Activated T-cell treated with anti-CD3 and anti-CD28 coated beads, Interleukin-2, amount 50 U/mL, for 24 hours (primary cell): Measurements from ENCODE around the gene GIMD1.

ENCODE experiments used
- DNase-seq: peaks from one replicate; pipeline ENCODE4 v3.0.0-alpha.2; 2020
- H3K27ac Mint-ChIP-seq: 2 replicates; pipeline ENCODE4 v1.8.0; 2020; ENCODE audit warnings: mild to moderate bottlenecking, mixed read lengths
- H3K27me3 Mint-ChIP-seq: 2 replicates; pipeline ENCODE4 v1.8.0; 2020; ENCODE audit warnings: mixed read lengths
- H3K36me3 Mint-ChIP-seq: 2 replicates; pipeline ENCODE4 v1.8.0; 2020; ENCODE audit warnings: low read depth, mixed read lengths
- H3K4me1 Mint-ChIP-seq: 2 replicates; pipeline ENCODE4 v1.8.0; 2020; ENCODE audit warnings: low read depth, mixed read lengths
- H3K4me3 Mint-ChIP-seq: 2 replicates; pipeline ENCODE4 v1.8.0; 2020; ENCODE audit warnings: mild to moderate bottlenecking, moderate library complexity, mixed read lengths
- H3K9me3 Mint-ChIP-seq: 2 replicates; pipeline ENCODE4 v1.8.0; 2020; ENCODE audit warnings: mixed read lengths

Gene GIMD1

GRCh38 chr4:106366026-106366425, 2.6 kb downstream of the GIMD1 start:
- no peaks in the 10 kb centered on the region for H3K36me3 Mint-ChIP-seq
- no peaks in the 10 kb centered on the region for H3K4me1 Mint-ChIP-seq
- no peaks in the 10 kb centered on the region for H3K9me3 Mint-ChIP-seq
- H3K27ac Mint-ChIP-seq, result no peak overlapping the region
- no peak overlapping the region for H3K4me3 Mint-ChIP-seq
- peaks cover 16% of the 10 kb centered on the region for H3K27me3 Mint-ChIP-seq
- no peak for DNase-seq

- peaks cover 15% of the 10 kb centered on the region for H3K27me3 Mint-ChIP-seq
- no peaks in the 10 kb centered on the region for H3K4me1 Mint-ChIP-seq
- H3K27ac Mint-ChIP-seq, result no peak overlapping the region
- no peaks in the 10 kb centered on the region for H3K9me3 Mint-ChIP-seq
- H3K4me3 Mint-ChIP-seq, result no peak overlapping the region
- no peak for DNase-seq
- no peaks in the 10 kb centered on the region for H3K36me3 Mint-ChIP-seq
Observed at GRCh38 chr4:106365613-106366012, 3.0 kb downstream of the GIMD1 start.

GRCh38 chr4:106364282-106364681, 4.3 kb downstream of the GIMD1 start:
- peaks cover 10% of the 10 kb centered on the region for H3K27me3 Mint-ChIP-seq
- no peaks in the 10 kb centered on the region for H3K9me3 Mint-ChIP-seq
- DNase-seq, result no peak
- H3K4me3 Mint-ChIP-seq, result no peak overlapping the region
- H3K27ac Mint-ChIP-seq, result no peak overlapping the region
- no peaks in the 10 kb centered on the region for H3K4me1 Mint-ChIP-seq
- H3K36me3 Mint-ChIP-seq, result no peaks in the 10 kb centered on the region

- peaks cover 6% of the 10 kb centered on the region for H3K27me3 Mint-ChIP-seq
- H3K36me3 Mint-ChIP-seq, result no peaks in the 10 kb centered on the region
- H3K27ac Mint-ChIP-seq, result no peak overlapping the region
- no peaks in the 10 kb centered on the region for H3K9me3 Mint-ChIP-seq
- no peak overlapping the region for H3K4me3 Mint-ChIP-seq
- no peaks in the 10 kb centered on the region for H3K4me1 Mint-ChIP-seq
- no peak for DNase-seq
Observed at GRCh38 chr4:106362086-106362825, 6.3 kb downstream of the GIMD1 start.

GRCh38 chr4:106358899-106359298, 9.7 kb downstream of the GIMD1 start:
- Mint-ChIP-seq H3K27me3 (no peaks in the 10 kb centered on the region), H3K27ac (no peak overlapping the region), H3K4me3 (no peak overlapping the region), H3K4me1 (peaks cover 2% of the 10 kb centered on the region), H3K36me3 (no peaks in the 10 kb centered on the region), H3K9me3 (no peaks in the 10 kb centered on the region)
- no peak for DNase-seq

- H3K4me3 Mint-ChIP-seq, result no peak overlapping the region
- no peaks in the 10 kb centered on the region for H3K9me3 Mint-ChIP-seq
- no peak overlapping the region for H3K27ac Mint-ChIP-seq
- H3K4me1 Mint-ChIP-seq, result peaks cover 2% of the 10 kb centered on the region
- no peaks in the 10 kb centered on the region for H3K27me3 Mint-ChIP-seq
- no peak for DNase-seq
- peaks cover 26% of the 10 kb centered on the region for H3K36me3 Mint-ChIP-seq
Observed at GRCh38 chr4:106355193-106355592, 13.4 kb downstream of the GIMD1 start.

GRCh38 chr4:106353786-106354185, 14.8 kb downstream of the GIMD1 start:
- H3K36me3 Mint-ChIP-seq, result peaks cover 38% of the 10 kb centered on the region
- no peaks in the 10 kb centered on the region for H3K27me3 Mint-ChIP-seq
- H3K27ac Mint-ChIP-seq, result no peak overlapping the region
- no peak for DNase-seq
- peaks cover 2% of the 10 kb centered on the region for H3K4me1 Mint-ChIP-seq
- H3K9me3 Mint-ChIP-seq, result no peaks in the 10 kb centered on the region
- H3K4me3 Mint-ChIP-seq, result no peak overlapping the region

GRCh38 chr4:106351016-106351415, 17.6 kb downstream of the GIMD1 start:
- Mint-ChIP-seq H3K36me3 (peaks cover 61% of the 10 kb centered on the region), H3K4me3 (no peak overlapping the region), H3K27ac (no peak overlapping the region), H3K4me1 (no peaks in the 10 kb centered on the region), H3K9me3 (no peaks in the 10 kb centered on the region), H3K27me3 (no peaks in the 10 kb centered on the region)
- DNase-seq, result no peak

- H3K36me3 Mint-ChIP-seq, result peaks cover 81% of the 10 kb centered on the region
- H3K27me3 Mint-ChIP-seq, result no peaks in the 10 kb centered on the region
- H3K4me3 Mint-ChIP-seq, result no peak overlapping the region
- peaks cover 26% of the 10 kb centered on the region for H3K4me1 Mint-ChIP-seq
- H3K27ac Mint-ChIP-seq, result no peak overlapping the region
- H3K9me3 Mint-ChIP-seq, result no peaks in the 10 kb centered on the region
- no peak for DNase-seq
Observed at GRCh38 chr4:106347167-106347566, 21.4 kb downstream of the GIMD1 start.

- H3K9me3 Mint-ChIP-seq, result peaks cover 2% of the 10 kb centered on the region
- no peak for DNase-seq
- H3K36me3 Mint-ChIP-seq, result peaks cover 84% of the 10 kb centered on the region
- H3K27ac Mint-ChIP-seq, result no peak overlapping the region
- no peaks in the 10 kb centered on the region for H3K27me3 Mint-ChIP-seq
- H3K4me1 Mint-ChIP-seq, result peaks cover 50% of the 10 kb centered on the region
- no peak overlapping the region for H3K4me3 Mint-ChIP-seq
Observed at GRCh38 chr4:106344647-106344970, 24.0 kb downstream of the GIMD1 start.

GRCh38 chr4:106343865-106344646, 24.5 kb downstream of the GIMD1 start:
- peaks cover 55% of the 10 kb centered on the region for H3K4me1 Mint-ChIP-seq
- H3K4me3 Mint-ChIP-seq, result no peak overlapping the region
- no peak overlapping the region for H3K27ac Mint-ChIP-seq
- no peaks in the 10 kb centered on the region for H3K27me3 Mint-ChIP-seq
- H3K9me3 Mint-ChIP-seq, result peaks cover 5% of the 10 kb centered on the region
- H3K36me3 Mint-ChIP-seq, result peaks cover 85% of the 10 kb centered on the region
- DNase-seq, result no peak

GRCh38 chr4:106340774-106341173, 27.8 kb downstream of the GIMD1 start:
- Mint-ChIP-seq H3K4me3 (no peak overlapping the region), H3K36me3 (peaks cover 91% of the 10 kb centered on the region), H3K27ac (no peak overlapping the region)

GRCh38 chr4:106339431-106339830, 29.1 kb downstream of the GIMD1 start:
- DNase-seq, result no peak
- H3K4me3 Mint-ChIP-seq, result no peak overlapping the region
- H3K27ac Mint-ChIP-seq, result no peak overlapping the region
- H3K27me3 Mint-ChIP-seq, result no peaks in the 10 kb centered on the region
- peaks cover 60% of the 10 kb centered on the region for H3K4me1 Mint-ChIP-seq
- peaks cover 96% of the 10 kb centered on the region for H3K36me3 Mint-ChIP-seq
- H3K9me3 Mint-ChIP-seq, result peaks cover 21% of the 10 kb centered on the region

More at GRCh38 chr4:106340774-106341173, 27.8 kb downstream of the GIMD1 start:
- peaks cover 67% of the 10 kb centered on the region for H3K4me1 Mint-ChIP-seq
- DNase-seq, result no peak
- H3K27me3 Mint-ChIP-seq, result no peaks in the 10 kb centered on the region
- H3K9me3 Mint-ChIP-seq, result peaks cover 21% of the 10 kb centered on the region

GRCh38 chr4:106338671-106339070, 29.9 kb downstream of the GIMD1 start:
- no peak overlapping the region for H3K4me3 Mint-ChIP-seq
- peaks cover 21% of the 10 kb centered on the region for H3K9me3 Mint-ChIP-seq
- peaks cover 53% of the 10 kb centered on the region for H3K4me1 Mint-ChIP-seq
- H3K36me3 Mint-ChIP-seq, result peaks cover 96% of the 10 kb centered on the region
- H3K27ac Mint-ChIP-seq, result no peak overlapping the region
- H3K27me3 Mint-ChIP-seq, result no peaks in the 10 kb centered on the region
- no peak for DNase-seq

GRCh38 chr4:106337916-106338315, 30.7 kb downstream of the GIMD1 start:
- Mint-ChIP-seq H3K27ac (no peak overlapping the region), H3K9me3 (peaks cover 21% of the 10 kb centered on the region), H3K4me3 (no peak overlapping the region), H3K4me1 (peaks cover 51% of the 10 kb centered on the region), H3K36me3 (peaks cover 95% of the 10 kb centered on the region), H3K27me3 (no peaks in the 10 kb centered on the region)
- no peak for DNase-seq
